Bronchial epithelial cell (primary cell): ENCODE results near the gene COPZ2. TPM values are rescaled to one million over a fixed set of nuclear protein-coding genes. Genes with fewer than 3 reads are reported as not detected.
A peak's percentile ranks its signal among the peaks of the same experiment; 100 is the strongest.

Source experiments
- DNase-seq: peaks from one replicate; pipeline ENCODE4 v3.0.0-alpha.2; 2010; ENCODE audit warnings: low read depth
- FAIRE-seq: peaks from 2 replicates; lab custom pipeline; 2011; peaks lifted over from hg19 to GRCh38; lab: Jason Lieb, UNC
- H3K27me3 ChIP-seq: 2 replicates; pipeline ENCODE4 v1.5.1; 2011; ENCODE audit warnings: low read length; ENCODE audit not compliant: control insufficient read depth, insufficient read depth
- H3K36me3 ChIP-seq: 2 replicates; pipeline ENCODE4 v1.5.1; 2011; ENCODE audit warnings: low read length; ENCODE audit not compliant: control insufficient read depth, insufficient read depth
- H3K4me3 ChIP-seq: 2 replicates; pipeline ENCODE4 v1.5.1; 2011; ENCODE audit warnings: mild to moderate bottlenecking, low read depth, low read length, control low read depth
- CTCF ChIP-seq: IDR thresholded peaks from 2 replicates; pipeline ENCODE4 v1.5.1; 2011; ENCODE audit warnings: mild to moderate bottlenecking, moderate library complexity, low read length, control low read depth, inconsistent platforms; ENCODE audit not compliant: insufficient read depth, severe bottlenecking
- total RNA-seq: library from RNA; depleted of rRNA; stranded (reverse); fragments of >200 nt; gene quantifications from 2 replicates; pipeline ENCODE4 v1.2.1, GENCODE V29; 2014

Gene COPZ2
- total RNA-seq, 1 donor from 2014 or later, result 8.2 TPM

GRCh38 chr17:48012151-48012520, 25.5 kb downstream of the COPZ2 start:
- Histone ChIP-seq H3K27me3 (peaks cover 12% of the 10 kb centered on the region), H3K36me3 (no peaks in the 10 kb centered on the region), H3K4me3 (peak overlapping the region; percentile 21)
- TF ChIP-seq CTCF, result no peak
- no peak for DNase-seq
- FAIRE-seq, result no peak

GRCh38 chr17:48011405-48012150, 26.0 kb downstream of the COPZ2 start:
- Histone ChIP-seq H3K4me3 (peak overlapping the region; percentile 21), H3K36me3 (no peaks in the 10 kb centered on the region), H3K27me3 (peaks cover 12% of the 10 kb centered on the region)
- no peak for FAIRE-seq
- TF ChIP-seq CTCF, result peak; percentile 52
- peak; percentile 29 for DNase-seq

- DNase-seq (no peak), FAIRE-seq (no peak)
- no peak for TF ChIP-seq CTCF
- no peak overlapping the region for H3K4me3 ChIP-seq
- no peaks in the 10 kb centered on the region for H3K36me3 ChIP-seq
- H3K27me3 ChIP-seq, result peaks cover 12% of the 10 kb centered on the region
These were observed 27.4 kb downstream of the COPZ2 start for GRCh38 chr17:48010193-48010592.

DNA sequence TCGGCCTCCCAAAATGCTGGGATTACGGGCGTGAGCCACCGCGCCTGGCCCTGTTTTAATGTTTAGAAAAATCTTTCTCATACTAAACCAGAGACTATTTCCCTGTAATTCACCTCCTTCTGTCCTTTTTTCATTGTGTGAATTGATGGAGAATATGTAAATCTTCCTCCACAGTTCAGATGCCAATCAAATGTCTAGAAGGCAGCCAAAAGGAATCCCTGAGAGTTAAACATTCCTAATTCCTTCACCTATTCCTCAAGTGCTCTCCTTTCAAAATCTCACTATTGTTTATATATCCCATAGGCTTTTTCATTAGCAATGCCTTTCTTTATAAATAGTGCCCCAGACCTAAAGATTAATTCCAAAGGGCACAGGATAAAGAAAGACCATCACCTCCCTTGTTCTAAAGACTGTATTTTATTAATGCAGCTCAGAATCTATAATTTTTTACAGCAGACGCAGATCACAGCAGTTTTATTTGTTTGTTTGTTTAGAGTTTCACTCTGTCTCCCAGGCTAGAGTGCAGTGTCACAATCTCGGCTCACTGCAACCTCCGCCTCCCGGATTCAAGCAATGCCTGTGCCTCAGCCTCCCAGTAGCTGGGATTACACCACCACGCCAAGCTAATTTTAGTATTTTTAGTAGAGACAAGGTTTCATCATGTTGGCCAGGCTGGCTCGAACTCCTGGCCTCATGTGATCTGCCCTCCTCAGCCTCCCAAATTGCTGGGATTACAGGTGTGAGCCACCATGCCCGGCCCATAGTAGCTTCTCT, 30.5 kb downstream of the COPZ2 start:
- Histone ChIP-seq H3K36me3 (no peaks in the 10 kb centered on the region), H3K27me3 (peaks cover 4% of the 10 kb centered on the region), H3K4me3 (no peak overlapping the region)
- no peak for TF ChIP-seq CTCF
- DNase-seq (no peak), FAIRE-seq (no peak)

GRCh38 chr17:48004983-48005382, 32.6 kb downstream of the COPZ2 start:
- TF ChIP-seq CTCF, result no peak
- H3K4me3 ChIP-seq, result no peak overlapping the region
- H3K27me3 ChIP-seq, result no peaks in the 10 kb centered on the region
- no peak for FAIRE-seq
- H3K36me3 ChIP-seq, result no peaks in the 10 kb centered on the region
- DNase-seq, result no peak
